AG04449 (cell line): ENCODE data around the gene SLFN13.
"Not testable (repeated sequence)": the region's sequence is repeated elsewhere in the genome, so short reads cannot be mapped to it uniquely, and the experiment has no call there.

Experiments used
- CTCF ChIA-PET: fragments of 350-600 bp; formaldehyde crosslinking; extraction: SDS; loops from one replicate; lab custom pipeline; 2021; ENCODE audit warnings: antibody characterized with exemption; lab: Yijun Ruan, JAX
- POLR2A ChIA-PET: fragments of 400-600, 350-600 bp; formaldehyde crosslinking; extraction: SDS; loops from one replicate; lab custom pipeline; 2020; ENCODE audit warnings: antibody characterized with exemption, inconsistent platforms; lab: Yijun Ruan, JAX
- DNase-seq: peaks from one replicate; pipeline ENCODE4 v3.0.0-alpha.2; 2010; ENCODE audit warnings: low read depth, low spot score
- H3K4me3 ChIP-seq: 2 replicates; pipeline ENCODE4 v1.5.1; 2011; ENCODE audit warnings: low read depth, mild to moderate bottlenecking, control low read depth, low read length
- CTCF ChIP-seq: IDR thresholded peaks from one replicate; pipeline ENCODE4 v1.5.1; 2011; ENCODE audit warnings: mild to moderate bottlenecking, moderate library complexity, low read length, control low read depth, inconsistent platforms; ENCODE audit not compliant: insufficient read depth; ENCODE audit errors: missing control alignments

SLFN13 gene

GRCh38 chr17:35404360-35404759 is 44.2 kb downstream of the SLFN13 start:
- no peak for DNase-seq
- TF ChIP-seq CTCF = no peak
- CTCF ChIA-PET = interaction anchor here (1.3 kb wide), 1 partner anchor 89 kb away, joined by 3 read pairs; no protein-coding TSS in a partner anchor
- no peak overlapping the region for H3K4me3 ChIP-seq
- POLR2A ChIA-PET = no interaction called here

GRCh38 chr17:35393783-35394182 is 54.8 kb downstream of the SLFN13 start:
- DNase-seq, CTCF ChIA-PET, POLR2A ChIA-PET, H3K4me3 ChIP-seq: not testable (repeated sequence)

GRCh38 chr17:35390663-35391062 is 57.9 kb downstream of the SLFN13 start:
- H3K4me3 ChIP-seq = no peak overlapping the region
- DNase-seq = no peak
- ChIA-PET CTCF (no interaction called here), POLR2A (no interaction called here)
- TF ChIP-seq CTCF = no peak

- TF ChIP-seq CTCF = no peak
- POLR2A ChIA-PET = no interaction called here
- DNase-seq = no peak
- H3K4me3 ChIP-seq = no peak overlapping the region
- CTCF ChIA-PET = no interaction called here
Observed at GRCh38 chr17:35390156-35390555, 58.4 kb downstream of the SLFN13 start.

GRCh38 chr17:35387496-35387895 is 61.1 kb downstream of the SLFN13 start:
- no peak for TF ChIP-seq CTCF
- ChIA-PET CTCF (no interaction called here), POLR2A (no interaction called here)
- H3K4me3 ChIP-seq = no peak overlapping the region
- no peak for DNase-seq
